LHCN-M2 (cell line): ENCODE measurements around the gene ADCYAP1R1. TPM values are rescaled to one million over a fixed set of nuclear protein-coding genes. Genes with fewer than 3 reads are reported as not detected.
"Not testable (repeated sequence)": the region's sequence is repeated elsewhere in the genome, so short reads cannot be mapped to it uniquely, and the experiment has no call there.

Experiments used
- DNase-seq: peaks from one replicate; pipeline ENCODE4 v3.0.0-alpha.2; 2012; ENCODE audit warnings: low read depth
- total RNA-seq: library from RNA; depleted of rRNA; stranded (reverse); fragments of >200 nt; gene quantifications from 2 replicates; pipeline ENCODE4 v1.2.3, GENCODE V29; 2014; rRNA removed

ADCYAP1R1 gene
- total RNA-seq, 1 experiment from 2014 or later, result 0.06 TPM

- no peak for DNase-seq
Measured at GRCh38 chr7:31133497-31133896, 81.4 kb downstream of the ADCYAP1R1 start.

DNA sequence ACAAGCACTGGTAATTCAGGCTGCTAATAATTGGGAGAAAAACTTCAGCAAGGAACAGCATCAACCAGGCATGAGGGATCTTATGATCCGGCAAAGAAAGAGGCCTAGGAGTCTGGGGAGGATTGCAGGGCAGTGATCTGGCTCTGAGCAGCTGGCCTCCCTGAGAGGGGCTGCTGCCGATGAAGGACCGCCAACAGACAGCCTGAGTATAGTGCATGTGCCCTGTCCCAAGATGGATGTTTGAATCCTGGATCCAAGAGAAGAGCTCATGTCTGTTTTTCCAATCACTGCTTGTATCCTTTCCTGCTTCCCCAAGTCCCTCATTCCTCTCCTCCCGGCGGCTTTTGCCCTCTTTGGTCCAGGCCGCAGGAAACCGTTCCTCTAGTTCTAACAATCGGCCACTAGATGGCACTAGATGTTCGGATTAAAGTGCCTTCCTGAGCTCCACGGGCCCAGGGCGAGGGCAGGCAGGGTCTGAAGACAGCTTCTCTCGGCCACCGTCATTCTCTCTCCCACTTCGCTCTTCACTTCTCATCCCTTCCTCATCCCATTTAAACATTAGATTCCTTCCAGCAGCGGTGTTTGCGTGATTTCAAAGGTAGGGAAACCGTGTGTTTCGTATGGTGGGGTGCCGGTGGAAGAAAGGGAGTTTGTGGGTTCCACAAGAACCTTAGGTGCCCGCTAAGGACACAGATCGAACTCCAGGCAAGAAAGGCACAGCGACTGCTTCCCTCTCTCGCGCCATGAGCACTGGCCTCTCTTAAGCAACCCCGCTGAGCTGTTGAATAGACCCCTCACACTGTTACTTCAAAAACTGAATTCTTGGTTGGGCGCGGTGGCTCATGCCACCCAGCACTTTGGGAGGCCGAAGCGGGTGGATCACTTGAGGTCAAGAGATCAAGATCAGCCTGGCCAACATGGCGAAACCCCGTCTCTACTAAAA lies 82.4 kb downstream of the ADCYAP1R1 start:
- peak; percentile 66 for DNase-seq

- DNase-seq, result no peak
Measured at GRCh38 chr7:31137234-31137633, 85.1 kb downstream of the ADCYAP1R1 start.

DNA sequence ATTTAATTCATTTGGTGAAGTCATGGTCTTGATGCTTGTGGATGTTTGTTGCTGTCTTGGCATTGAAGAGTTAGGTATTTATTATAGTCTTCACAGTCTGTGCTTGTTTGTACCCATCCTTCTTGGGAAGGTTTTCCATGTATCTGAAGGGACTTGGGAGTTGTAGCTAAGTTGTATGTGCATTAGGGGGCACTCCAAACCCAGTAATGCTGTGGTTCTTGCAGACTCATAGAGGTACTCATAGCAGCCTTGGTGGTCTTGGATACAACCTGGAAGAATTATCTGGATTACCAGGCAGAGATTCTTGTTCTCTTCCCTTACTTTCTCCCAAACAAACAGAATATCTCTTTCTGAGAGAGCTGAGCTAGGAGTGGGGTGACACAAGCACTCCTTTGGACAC lies 93.2 kb downstream of the ADCYAP1R1 start:
- DNase-seq, result no peak

DNA sequence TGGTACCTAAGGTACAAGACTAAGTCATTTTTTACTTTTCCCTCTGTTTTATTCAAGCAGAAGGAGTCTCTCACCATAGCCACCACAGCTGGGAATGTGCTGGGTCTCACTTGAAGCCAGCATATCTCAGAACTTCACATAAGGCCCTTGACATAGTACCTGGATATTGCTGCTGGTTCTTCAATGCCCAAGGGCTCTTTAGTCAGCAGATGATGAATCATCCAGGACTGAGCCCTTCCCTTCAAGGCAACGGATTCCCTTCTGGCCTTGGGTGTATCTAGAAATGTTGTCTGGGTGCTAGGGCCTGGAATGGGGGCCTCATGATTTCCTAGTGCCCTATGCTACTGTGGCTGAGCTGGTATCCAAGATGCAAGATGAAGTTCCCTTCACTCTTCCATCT lies 93.9 kb downstream of the ADCYAP1R1 start:
- DNase-seq, result no peak

DNA sequence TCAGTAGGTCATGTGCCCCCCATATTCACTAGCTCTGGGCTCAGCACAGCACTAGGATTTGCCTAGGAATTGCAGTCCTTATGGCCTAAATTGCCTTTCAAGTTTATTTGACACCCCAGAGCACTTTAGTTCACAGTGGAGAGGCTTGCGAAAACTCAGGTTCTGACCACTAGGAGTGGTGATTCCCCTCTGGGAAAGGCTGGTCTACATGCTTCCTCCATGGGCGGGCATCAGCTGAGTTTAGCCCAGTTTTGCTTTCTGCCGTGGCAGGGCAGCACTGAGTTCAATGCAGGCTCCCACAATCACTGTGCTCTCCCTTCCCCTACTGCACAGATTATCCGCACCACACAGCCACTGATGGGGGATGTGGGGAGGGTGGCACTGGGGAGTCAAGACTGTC lies 94.4 kb downstream of the ADCYAP1R1 start:
- DNase-seq, result no peak

DNA sequence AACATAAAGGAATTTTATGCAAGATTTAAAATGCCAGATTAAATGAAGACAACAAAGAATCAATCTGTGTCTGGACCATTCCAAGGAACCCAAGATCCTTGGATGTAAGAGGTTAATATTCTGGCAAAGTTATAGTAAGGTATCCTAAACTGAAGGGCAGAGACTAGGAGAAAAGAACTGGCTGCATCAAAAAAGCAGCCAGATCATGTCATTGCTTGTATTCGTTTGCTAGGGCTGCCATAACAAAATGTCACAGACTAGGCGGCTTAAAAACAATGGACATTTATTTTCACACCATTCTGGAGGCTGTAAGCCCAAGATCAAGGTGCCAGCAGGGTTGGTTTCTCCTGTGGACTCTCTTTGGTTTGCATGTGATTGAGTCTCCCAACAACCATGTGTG lies 99.7 kb downstream of the ADCYAP1R1 start:
- no peak for DNase-seq

GRCh38 chr7:31153318-31153717 lies 101.2 kb downstream of the ADCYAP1R1 start:
- DNase-seq, result not testable (repeated sequence)

GRCh38 chr7:31160941-31161340 lies 108.8 kb downstream of the ADCYAP1R1 start:
- no peak for DNase-seq

Other genes with a start within 250 kb of the ADCYAP1R1 start
- 0.13 and 0.23 TPM in 2 replicates for gene AQP1, start 140.5 kb upstream of the ADCYAP1R1 start, total RNA-seq
- not detected in 2 replicates for gene GHRHR, start 88.4 kb upstream of the ADCYAP1R1 start, total RNA-seq